A673 (cell line): Measurements from ENCODE around the gene CDH23.

Experiments used
- CTCF ChIP-seq: fragments of 300-800, 200-600 bp; sonication (generic); conservative IDR thresholded peaks from 2 replicates; pipeline ENCODE4 v1.5.1; 2017; ENCODE audit warnings: low read depth, mild to moderate bottlenecking, antibody characterized with exemption, low read length, moderate library complexity, mixed read lengths
- EZH2 ChIP-seq: fragments of 200-600 bp; sonication (generic); IDR thresholded peaks from 2 replicates; pipeline ENCODE4 v1.6.1; 2017; ENCODE audit warnings: borderline replicate concordance, low read depth, mild to moderate bottlenecking, mixed read lengths, antibody characterized with exemption, low read length; ENCODE audit not compliant: poor library complexity, severe bottlenecking

- no peak for TF ChIP-seq CTCF
- no peak for TF ChIP-seq EZH2
Observed at GRCh38 chr10:71530781-71531180, 134.1 kb downstream of the CDH23 start.
